ENCODE measurements around the gene AKIRIN2.
A peak's percentile ranks its signal among the peaks of the same experiment; 100 is the strongest.

Gene AKIRIN2

DNA sequence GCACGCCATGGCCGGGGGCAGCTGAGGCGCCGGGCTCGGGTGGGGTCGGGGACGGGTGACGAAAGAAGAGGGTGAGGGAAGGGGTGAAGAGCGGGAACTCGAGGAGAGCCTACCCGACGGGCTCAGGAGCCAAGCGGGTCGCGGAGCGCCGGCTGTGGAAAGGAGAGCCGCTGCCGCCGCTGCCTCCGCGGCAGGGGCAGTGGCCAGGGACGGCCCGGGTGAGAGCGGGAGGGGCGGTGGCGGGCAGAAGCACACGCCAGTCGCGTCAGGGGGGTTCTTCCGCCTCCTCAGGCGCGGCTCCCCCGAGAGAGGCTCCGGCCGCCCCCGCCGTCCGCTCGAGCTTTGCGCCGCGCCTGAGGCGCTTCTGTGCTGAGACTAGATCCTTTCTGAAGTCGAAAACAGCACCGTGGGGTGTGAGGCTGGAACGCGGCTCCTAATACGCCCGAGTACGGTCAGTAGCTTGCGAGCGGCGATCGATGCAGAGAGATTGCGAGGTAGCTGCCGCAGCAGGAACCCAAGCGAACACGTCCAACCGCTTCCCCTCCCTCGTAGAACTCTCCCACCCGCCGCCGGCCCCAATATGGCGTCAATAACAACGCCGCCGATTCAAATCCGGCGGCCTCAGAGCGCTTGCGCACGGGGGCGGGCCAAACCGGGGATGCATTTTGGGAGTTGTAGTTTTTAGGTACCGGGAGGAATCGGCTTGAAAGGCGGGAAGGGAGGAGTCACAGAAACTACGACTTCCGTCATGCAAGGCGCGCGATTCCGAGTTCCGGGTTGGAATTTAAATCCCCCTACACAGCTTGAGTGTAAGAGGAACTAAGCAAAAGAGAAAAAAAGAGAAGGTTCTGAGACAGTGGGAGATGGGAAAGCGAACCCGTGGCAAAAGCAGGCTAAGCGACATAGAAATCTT lies at the start of gene AKIRIN2:
TSS of gene AKIRIN2 (minus strand) at position 558 of the 913 bp plus-strand sequence. CDS start at position 9, 549 bp downstream.
- DNase-seq (ENCODE audit: low read depth) = peak; percentile 99

DNA sequence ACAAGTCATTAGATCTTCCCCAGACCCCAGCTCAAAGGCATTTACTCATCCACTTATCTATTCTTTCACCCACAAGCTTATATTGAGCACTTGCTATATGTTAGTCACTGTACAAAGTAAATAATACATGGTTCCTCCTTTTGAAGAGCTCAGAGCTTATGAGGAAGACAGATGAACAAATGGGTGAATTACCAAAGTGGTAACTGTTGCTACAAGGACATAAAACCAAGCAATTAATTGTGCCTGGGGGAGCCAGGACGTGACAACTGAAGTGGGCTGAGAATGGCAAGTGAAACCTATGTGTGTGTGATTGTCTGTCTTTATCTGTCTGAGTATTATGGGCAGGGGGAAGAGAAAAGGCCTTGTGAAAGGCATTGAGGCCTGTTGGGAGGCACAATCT lies 45.6 kb upstream of the AKIRIN2 start:
- DNase-seq (ENCODE audit: low read depth) = no peak

DNA sequence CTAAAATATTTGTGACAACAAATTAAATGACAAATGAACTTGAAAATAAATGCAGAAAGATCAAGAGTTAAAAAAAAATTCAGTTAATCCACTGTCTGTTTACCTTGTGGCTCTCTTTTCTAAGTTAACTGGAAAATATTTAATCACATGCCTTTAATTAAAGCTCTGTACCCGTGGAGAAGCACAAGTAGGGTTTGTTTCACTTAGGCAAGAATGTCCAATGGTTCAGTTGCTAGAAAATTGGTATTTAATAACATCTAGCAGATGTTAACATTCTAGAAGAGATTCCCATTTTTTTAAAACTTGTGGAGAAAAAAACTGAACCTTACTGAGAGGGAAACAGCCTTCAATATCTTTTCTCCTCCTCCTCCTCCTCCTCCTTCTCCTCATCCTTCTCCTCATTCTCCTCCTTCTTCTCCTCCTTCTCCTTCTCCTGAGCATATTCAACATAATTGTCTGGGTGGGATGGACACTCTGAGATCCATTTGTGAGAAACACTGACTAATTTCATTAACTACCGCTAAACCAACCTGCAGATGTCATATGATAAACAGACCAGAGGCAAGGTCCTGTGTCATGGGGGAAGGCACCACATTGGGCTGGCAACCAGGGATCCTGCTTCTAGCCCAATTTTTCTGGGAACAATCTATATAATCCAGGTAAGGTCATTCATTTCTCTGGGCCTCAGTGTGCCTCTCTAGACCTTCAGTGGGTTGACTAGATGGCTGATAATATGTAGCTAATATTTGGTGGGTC lies 44.1 kb upstream of the AKIRIN2 start:
- peak; percentile 50 for DNase-seq (ENCODE audit: low read depth)

DNA sequence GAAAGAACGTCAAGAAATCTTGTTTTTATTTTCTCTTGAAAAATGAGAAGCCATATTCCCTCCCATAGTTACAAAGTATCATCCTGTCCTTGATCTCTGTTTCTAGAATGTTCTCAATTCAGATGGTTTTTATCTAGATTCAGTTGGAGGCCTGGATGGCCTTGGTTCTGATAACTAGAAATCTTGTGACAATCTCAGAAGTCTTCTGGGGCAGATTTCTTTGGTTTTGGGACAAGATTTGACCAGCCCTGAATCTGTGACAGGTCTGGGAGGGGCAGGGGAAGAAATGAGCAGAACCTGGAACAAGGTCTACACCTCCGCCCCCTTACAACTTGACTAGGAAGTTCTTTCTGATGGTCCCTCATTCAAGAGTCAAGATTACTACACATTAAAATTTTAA lies 41.4 kb upstream of the AKIRIN2 start:
- no peak for DNase-seq (ENCODE audit: low read depth)

DNA sequence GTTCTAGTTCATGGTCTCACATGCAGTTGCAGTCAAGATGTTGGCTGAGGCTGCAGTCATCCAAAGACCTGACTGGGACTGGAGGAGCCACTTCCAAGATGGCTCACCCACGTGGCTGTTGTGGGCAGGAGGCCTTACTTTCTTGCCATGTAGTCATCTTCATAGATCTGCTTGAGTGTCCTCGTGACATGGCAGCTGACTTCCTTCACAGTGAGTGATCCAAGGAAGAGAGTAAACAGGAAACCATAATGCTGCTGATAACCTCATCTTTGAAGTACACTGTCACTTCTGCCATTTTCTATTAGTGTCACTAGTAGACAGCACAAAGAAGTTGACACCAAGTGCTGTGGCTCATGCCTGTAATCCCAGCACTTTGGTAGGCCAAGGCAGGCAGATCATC lies 40.1 kb upstream of the AKIRIN2 start:
- DNase-seq (ENCODE audit: low read depth) = no peak

DNA sequence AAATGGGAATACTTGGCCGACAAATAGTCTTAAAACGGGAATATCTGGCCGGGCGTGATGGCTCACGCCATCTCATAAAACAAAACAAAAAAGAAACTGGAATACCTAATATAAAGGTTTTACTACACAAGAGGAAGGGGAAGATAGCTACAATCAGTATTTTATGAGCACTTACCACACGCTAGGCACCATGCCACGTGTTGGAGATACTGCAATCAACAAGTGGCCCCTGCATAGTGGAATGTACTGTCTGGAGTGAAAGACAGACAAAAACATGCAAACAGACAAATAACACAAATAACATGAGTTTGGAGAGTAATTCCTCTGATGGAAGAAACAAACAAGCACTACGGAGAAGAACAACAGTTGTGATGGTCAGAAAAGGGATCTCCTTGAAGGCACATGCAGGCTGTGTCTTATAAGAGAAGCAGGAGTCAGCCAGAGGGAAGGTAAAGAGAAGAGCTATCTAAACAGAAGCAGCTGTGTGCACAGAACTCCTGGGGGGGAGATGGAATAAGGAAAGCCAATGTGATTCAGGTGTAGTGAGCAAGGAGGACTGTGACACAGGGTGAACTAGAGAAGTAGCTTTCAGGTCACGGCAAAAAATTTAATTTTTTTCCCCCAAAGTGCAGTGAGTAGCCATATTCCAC lies 39.1 kb upstream of the AKIRIN2 start:
- no peak for DNase-seq (ENCODE audit: low read depth)

DNA sequence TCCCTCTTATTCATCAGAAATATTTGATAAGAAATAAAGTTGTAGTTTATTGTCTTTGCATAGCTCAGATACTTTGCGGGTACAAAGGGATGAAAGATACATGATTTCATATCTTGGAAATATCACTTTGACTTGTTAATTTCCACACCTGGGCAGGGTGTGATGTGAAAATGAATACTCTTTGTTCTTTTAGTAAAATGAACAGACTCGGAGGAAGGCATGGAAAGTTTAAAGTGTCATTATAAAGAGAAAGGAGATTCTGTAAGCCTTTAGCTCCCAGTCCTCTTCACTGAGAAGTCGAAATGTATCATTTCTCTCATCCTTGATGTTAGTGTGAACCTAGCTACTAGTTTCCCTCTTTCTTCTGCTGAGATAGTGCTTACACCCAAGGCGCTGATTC lies 36.7 kb upstream of the AKIRIN2 start:
- DNase-seq (ENCODE audit: low read depth) = no peak

DNA sequence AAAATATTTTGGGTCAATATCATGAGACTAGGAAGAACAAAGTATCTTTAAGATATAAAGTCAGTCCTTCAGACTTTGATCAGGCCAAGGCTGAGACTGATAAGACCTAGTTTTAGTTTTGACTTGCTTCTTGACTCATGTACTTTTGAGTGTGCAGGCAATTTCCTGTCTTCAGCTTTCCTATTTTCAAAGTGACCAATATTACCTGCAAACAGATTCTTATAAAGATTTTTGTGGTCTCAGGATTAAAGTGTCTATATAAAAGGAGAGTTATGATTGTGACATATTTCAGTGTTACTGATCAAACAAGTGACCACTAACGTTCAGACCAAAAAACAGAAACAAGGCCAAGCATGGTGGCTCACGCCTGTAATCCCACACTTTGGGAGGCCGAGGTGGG lies 36.0 kb upstream of the AKIRIN2 start:
- no peak for DNase-seq (ENCODE audit: low read depth)

DNA sequence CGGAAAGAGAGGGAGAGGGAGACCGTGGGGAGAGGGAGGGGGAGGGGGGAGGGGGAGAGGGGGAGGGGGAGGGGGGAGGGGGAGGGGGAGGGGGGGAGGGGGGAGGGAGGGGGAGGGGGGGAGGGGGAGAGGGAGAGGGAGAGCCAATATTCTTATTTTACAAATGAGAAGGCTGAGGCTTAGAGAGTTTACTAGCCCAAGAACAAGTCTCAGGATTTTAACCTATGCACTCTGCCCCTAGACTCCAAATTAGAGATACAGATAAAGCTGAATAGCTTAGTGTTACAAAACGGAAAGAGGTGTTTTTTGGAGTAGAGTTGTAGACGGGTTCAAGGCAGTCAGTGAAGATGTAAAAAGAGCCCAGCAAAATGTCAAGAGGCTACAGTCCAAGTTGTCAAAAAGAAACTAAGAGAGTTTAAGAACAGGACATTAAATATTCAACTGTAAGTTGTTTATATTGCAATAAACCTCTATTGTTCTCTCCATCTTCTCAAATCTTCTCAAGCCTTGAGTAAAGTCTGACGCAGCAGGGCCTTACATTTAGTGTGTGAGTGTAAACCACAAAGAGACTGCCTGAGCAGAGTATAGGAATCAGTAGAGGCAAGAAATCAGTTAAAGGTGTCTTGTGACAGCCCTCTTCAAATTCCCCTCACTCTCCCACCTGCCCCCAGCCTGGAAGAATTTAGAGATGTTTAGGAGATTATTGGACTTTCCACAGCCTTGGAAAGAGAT lies 34.9 kb upstream of the AKIRIN2 start:
- DNase-seq (ENCODE audit: low read depth) = no peak

DNA sequence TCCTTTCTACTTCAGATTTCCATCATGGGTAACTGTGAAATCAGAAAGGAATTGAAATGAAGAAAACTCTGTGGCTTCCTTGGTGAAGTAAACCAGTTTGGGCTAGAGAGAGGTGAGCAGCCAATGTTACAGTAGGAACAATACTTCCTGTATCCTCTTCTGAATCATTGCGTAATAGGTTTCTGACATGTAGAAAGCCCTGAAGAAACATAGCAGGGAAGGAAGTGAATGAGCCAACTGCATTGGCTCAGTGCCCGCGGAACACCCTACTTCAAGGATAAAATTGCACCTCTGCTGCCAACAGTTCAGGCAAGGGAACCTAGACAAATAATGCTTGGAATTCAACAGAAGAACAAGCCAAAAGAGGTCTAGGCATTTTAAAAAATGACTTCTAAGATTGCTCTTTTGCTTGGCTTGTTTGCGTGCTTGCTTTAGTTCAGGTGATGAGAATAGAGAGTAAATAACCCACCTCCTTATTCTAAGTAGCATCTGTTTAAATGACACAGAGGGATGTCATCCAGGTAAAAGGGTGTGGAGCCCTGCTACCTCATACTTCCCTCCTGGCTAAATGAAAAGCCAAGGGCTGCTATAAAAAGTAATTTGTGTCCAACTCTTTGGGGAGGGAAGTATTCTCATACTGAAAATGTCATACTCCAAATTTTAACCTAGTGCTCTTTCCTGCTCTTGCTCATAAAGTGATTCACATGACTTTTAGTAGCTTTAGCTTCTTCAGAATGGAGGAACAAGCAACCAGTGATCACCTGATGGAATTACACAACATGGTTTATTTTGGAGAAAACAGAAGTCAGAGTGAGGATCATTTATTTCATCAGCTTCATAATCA lies 30.0 kb upstream of the AKIRIN2 start:
- peak; percentile 98 for DNase-seq (ENCODE audit: low read depth)

DNA sequence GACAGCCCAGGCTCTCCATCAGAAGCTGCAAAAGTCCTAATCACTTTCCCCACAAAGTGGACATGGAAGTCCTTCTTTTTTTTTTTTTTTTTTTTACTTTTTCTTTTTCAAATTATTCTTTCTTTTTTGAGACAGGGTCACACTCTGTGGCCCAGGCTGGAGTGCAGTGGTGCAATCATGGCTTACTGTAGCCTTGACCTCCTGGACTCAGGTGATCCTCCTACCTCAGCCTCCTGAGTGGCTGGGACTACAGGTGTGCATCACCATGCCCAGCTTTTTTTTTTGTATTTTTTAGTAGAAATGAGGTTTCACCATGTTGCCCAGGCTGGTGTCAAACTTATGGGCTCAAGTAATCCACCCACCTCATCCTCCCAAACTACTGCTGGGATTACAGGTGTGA lies 29.0 kb upstream of the AKIRIN2 start:
- no peak for DNase-seq (ENCODE audit: low read depth)

DNA sequence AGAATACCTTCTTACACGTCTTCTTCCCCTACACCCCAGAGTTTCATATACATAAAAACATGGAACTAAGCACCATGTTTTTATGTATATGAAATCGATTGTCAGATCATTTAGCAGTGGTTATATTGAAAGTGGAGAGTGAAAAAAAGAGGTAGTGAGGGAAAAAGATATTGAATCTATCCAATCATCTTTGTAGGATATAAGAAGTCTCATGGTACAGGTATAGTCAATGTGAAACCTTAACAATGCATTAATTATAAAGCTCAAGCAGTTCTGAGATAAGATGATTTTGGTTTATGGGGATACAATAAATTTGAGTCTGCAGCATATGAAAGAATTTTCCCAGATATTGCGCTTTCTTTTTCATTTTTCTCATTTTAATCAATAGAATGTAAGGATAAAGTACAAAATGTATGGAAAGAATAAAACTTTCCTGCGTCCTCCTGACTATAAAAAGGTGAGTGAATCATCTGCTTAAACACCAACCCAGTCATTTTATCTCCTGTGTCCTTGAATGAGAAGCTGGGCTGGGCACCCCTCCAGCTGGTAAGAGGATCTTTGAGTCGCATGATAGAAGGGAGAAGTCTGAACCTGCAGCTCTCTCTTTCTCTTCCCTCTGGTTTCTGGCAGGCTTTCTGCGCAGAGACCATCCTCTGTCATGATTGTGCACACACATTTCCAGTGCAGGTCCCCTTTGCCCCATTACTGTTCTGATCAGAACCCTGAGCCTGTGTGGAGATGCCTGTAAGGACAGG lies 28.1 kb upstream of the AKIRIN2 start:
- peak; percentile 37 for DNase-seq (ENCODE audit: low read depth)

DNA sequence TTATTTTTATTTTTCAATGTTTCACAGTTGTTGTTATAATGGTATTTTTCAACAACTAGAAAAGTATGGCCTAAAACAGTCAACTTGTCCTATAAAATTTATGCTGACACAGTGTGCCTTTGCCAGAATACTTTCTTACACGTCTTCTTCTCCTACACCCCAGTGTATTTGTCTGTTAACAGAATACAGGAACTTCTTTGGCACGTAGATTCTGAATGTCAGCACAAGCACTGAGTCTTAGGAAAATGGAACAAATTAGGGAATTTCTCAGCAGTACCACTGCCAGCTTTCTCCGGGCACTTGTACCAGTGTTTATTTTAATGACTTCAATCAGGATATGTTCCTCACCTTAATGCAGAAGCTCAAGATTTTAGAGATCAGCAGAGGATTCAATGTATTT lies 26.7 kb upstream of the AKIRIN2 start:
- no peak for DNase-seq (ENCODE audit: low read depth)

DNA sequence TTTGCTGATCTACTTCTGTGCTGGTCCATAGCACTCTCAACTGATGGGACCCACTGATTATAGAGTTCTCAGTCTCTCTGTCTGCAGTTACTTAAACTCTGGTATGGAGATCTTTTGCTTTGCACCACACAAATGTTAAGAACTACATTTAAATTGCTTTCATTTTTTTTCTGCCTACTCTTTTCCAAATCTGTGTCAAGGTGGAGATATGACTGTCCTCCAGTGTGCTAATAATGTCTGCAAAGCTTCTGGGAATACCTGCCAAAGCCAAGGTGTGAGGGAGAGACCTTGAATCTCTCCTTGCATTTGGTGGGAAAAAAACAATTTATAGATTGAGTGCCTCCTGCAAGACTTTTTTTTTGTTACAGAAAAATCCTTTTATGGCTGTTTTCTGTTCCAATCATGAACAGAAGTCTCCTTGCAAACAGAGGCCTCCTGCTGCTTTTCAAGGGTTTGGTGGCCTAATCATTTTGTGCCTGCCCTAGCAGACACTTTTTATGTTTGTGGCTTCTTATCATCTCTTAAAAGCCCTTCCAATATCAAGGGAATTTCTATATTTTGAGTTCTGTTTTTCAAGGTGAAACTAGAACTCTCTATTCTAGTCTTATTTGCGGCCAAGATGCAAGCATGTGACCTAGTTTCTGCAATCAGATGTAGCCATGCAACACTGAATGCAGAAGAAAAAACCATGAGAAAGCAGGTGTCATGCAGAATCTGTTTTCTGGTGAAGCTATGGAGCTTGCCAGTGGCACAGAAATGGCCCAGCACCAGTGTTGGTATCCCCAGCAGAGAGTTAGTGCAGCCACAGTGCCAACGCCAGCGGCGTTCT lies 23.2 kb upstream of the AKIRIN2 start:
- DNase-seq (ENCODE audit: low read depth) = no peak

DNA sequence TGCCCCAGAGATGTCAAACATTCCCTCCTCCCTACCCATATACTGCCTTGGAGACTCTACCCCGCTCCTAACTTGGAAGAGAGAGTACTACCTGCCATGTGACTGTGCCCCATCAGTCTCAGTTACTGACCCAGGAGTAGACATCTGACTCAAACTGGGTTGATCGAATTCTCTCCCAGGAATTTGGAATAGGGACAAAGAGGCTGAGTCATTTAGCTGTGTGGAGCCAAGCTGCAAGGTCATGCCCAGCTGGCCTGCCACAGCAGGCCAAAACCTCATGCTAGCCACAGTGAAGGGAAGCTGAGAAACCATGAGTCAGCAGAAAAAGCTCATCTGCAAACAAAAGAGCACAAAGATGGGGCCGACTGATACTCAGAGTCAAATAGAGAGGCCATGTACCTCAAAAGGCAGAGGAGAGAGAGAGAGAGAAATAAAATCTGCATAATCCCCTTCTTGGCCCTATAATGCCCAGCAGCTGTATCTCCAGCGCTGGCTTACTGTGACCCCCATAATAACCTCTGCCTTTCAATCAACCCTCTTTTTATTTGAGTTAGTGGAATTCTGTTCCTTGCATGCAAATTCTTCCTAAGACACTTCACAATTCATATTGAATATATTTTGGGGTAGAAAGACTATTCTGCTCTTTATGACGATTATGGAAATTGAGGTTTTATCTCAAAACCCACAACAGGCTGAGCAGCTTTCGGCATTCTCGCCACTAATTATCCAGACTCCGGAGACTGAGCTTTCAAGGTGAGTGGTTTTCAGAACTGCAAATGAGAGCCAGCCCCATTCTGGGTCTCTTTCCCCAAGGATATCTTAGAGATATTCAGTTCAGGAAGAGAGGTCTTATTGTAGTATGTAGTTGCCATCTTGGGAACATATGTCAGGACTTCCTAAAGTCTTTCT lies 21.4 kb upstream of the AKIRIN2 start:
- DNase-seq (ENCODE audit: low read depth) = peak; percentile 98

DNA sequence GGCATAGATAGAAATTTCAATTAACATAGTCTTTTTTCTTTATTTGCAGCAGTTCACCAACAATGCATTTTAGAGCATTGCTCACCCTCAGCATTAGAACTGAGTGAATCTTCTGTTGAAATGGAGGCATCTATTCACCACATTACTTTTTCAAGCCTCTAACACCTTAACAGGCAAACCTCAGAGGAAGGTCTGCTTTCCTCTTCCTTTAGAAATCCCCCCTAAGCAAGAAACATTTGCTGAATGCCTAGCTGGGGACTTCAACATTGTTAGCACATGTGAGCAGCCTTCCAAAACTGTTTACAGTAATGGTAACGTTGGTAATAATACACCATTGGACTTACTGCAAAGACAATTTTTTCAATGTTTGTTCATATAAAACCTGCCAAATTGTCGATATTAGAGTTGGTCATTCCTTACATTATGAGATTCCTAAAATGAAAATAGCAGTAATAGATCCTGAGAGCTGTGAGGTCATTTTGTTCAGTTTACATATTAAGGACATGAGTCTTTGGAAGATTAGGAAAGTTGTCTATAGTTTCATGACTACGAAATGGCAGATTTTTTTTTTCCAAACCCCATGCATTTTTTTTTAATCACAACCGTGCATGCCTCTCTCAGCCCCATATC lies 20.6 kb upstream of the AKIRIN2 start:
- no peak for DNase-seq (ENCODE audit: low read depth)

DNA sequence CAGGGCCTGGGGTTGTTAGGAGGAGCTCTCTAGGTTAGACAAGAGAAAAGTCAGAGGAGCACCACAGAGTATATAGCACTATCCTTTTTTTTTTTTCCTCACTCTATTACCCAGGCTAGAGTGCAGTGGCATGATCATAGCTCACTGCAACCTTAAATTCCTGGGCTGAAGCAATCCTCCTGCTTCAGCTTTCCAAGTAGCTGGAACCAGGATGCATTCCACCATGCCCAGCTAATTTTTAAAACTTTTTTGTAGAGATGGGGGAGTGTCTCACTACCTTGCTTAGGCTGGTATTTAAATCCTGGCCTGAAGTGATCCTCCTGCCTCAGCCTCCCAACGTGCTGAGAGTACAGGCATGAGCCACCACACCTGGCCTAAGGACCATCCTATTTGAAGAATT lies 19.3 kb upstream of the AKIRIN2 start:
- DNase-seq (ENCODE audit: low read depth) = no peak
